Heart left ventricle (tissue), 16 donors: ENCODE data around the gene GPRC5D. TPM values are rescaled to one million over a fixed set of nuclear protein-coding genes. Genes with fewer than 3 reads are reported as not detected.
A peak's percentile ranks its signal among the peaks of the same experiment; 100 is the strongest.

Source experiments
- ATAC-seq, 4 donors: fragments of 200-7000 bp; cut with Tn5 transposase; one replicate each; pipeline ENCODE4 v1.9.1; 2020 to 2022; ENCODE audit warnings: moderate library complexity in 4 of 4, mild to moderate bottlenecking in 3 of 4, moderate number of reproducible peaks in 1 of 4
- DNase-seq, 5 donors: peaks; one replicate each; pipeline ENCODE4 v3.0.0-alpha.2; 2020
- H3K27ac ChIP-seq, 12 donors: fragments of 200-600 bp; sonication (generic) in 4 of 12; one replicate each; pipeline versions ENCODE4 v1.5.0 to v1.8.0; 2016 to 2022; ENCODE audit warnings: mild to moderate bottlenecking in 2 of 12
- H3K27me3 ChIP-seq, 9 donors: fragments of 200-600 bp; sonication (generic) in 2 of 9; one replicate each; pipeline versions ENCODE4 v1.5.1 to v1.8.0; 2016 to 2022; ENCODE audit warnings: mild to moderate bottlenecking in 3 of 9
- H3K36me3 ChIP-seq, 9 donors: fragments of 200-600 bp; sonication (generic) in 2 of 9; one replicate each; pipeline versions ENCODE4 v1.5.0 to v1.8.0; 2018 to 2022; ENCODE audit warnings: mild to moderate bottlenecking in 2 of 9
- H3K4me1 ChIP-seq, 12 donors: fragments of 200-600 bp; sonication (generic) in 4 of 12; one replicate each; pipeline versions ENCODE4 v1.5.0 to v1.8.0; 2016 to 2022; ENCODE audit warnings: mild to moderate bottlenecking in 3 of 12
- H3K4me3 ChIP-seq, 12 donors: fragments of 200-600 bp; sonication (generic) in 4 of 12; one replicate each; pipeline versions ENCODE4 v1.5.0 to v1.8.0; 2017 to 2022; ENCODE audit warnings: mild to moderate bottlenecking in 9 of 12, moderate library complexity in 4 of 12
- H3K9me3 ChIP-seq, 12 donors: fragments of 200-600 bp; sonication (generic) in 4 of 12; one replicate each; pipeline versions ENCODE4 v1.5.0 to v1.8.0; 2016 to 2022; ENCODE audit warnings: mild to moderate bottlenecking in 1 of 12
- CTCF ChIP-seq, 12 donors: fragments of 200-600 bp; sonication (generic) in 4 of 12; IDR thresholded peaks; one replicate each; pipeline versions ENCODE4 v1.5.0 to v1.8.0; 2018 to 2022; ENCODE audit warnings: antibody characterized with exemption in 12 of 12, mild to moderate bottlenecking in 5 of 12
- POLR2A ChIP-seq, 2 donors: fragments of 450-650 bp; IDR thresholded peaks; one replicate each; pipeline ENCODE4 v1.6.1; 2017; ENCODE audit warnings: antibody characterized with exemption in 2 of 2, mild to moderate bottlenecking in 2 of 2, moderate library complexity in 2 of 2
- WGBS, 4 donors: extraction: QIAGEN DNeasy Blood & Tissue Kit in 2 of 4; methylation state at CpG; one replicate each; pipeline versions ENCODE4 v1.1.5 to v1.1.7; 2013 to 2018; 5-methylcytosine and 5-hydroxymethylcytosine counted together
- intact Hi-C, 10 donors: fragments of 100-400 bp; cut with DNase I; formaldehyde crosslinking; loops; one replicate each; pipeline versions ENCODE4 v1.11.1 to v1.14.2; 2022
- polyA plus RNA-seq, 2 donors: library from polyadenylated mRNA; stranded (reverse); fragments of 200-250 nt; gene quantifications; one replicate each; pipeline ENCODE4 v1.2.3, GENCODE V29; 2013
- total RNA-seq, 9 donors: library from RNA; depleted of rRNA in 2 of 9; stranded (reverse); fragments of >200 nt in 2 of 9; fragmentation: NEBNext Ultra II Directional in 3 of 9; extraction: Animal tissue kit (Norgen Biotek cat#: 25700) in 3 of 9; gene quantifications; one replicate each; pipeline versions ENCODE4 v1.1.0 to v1.2.4, GENCODE V29; 2016 to 2023
- donor health status: ischemic (EF 13 %, LVEDD 7.1; RV severe dilation, severe dysfunction).
- donor health status: healthy with polysubstance abuse.
- donor health status: DM: no; HTN: yes; CAD: no.
- donor health status: DM: no; HTN: no; CAD: no.
- donor health status: ischemic (EF 25% LVEDD 6.9; RV normal size, moderate dysfunction).
- donor health status: ischemic (EF 25% LVEDD 5.7; RV mildly dilated, moderate dysfunction).
- donor health status: healthy.
- donor health status: DM: yes; HTN: yes; CAD: no.
- donor health status: ischemic (EF 35%, LVEDD 5.7; RV mildly dilated, moderate dysfunction).
- donor health status: nonischemic (EF 11% LVEDD 7.7; RV severe dilation, severe dysfunction).
- donor health status: DM: yes; HTN: yes; CAD: no.
- donor health status: PGD.
- donor health status: ischemic (EF 29% LVEDD 5.4; RV normal size, mild dysfunction).
- donor health status: nonischemic (EF 23%, LVEDD 6.1; RV moderate dilation, normal function).

Gene GPRC5D
- total and polyA plus RNA-seq, 11 donors = 0.11 TPM; not detected in 10

GRCh38 chr12:12997734-12998133 lies 45.8 kb upstream of the GPRC5D start:
- WGBS, 4 donors = 71 to 97% (median 87%) methylated on average over 2 of the region's 2 CpGs
- Histone ChIP-seq H3K27me3 (no peaks in the 10 kb centered on the region), H3K4me1 (peaks cover 0 to 61% (median 19%) of the 10 kb centered on the region in 12 donors)

GRCh38 chr12:12997156-12997555 lies 45.2 kb upstream of the GPRC5D start:
- no peak for TF ChIP-seq CTCF (IDR thresholded peaks at IDR 0.05)
- TF ChIP-seq POLR2A (IDR thresholded peaks at IDR 0.05) = no peak
- intact Hi-C loops = loop anchor here in 2 of 10 donors (5.0 kb wide), 2 partner anchors 45 to 235 kb away; partner anchors contain the start of gene FAM234B (in 1 of the 2)
- no peak for ATAC-seq
- H3K4me3 ChIP-seq = peak overlapping the region in 1 of 12 donors; percentile 14
- no peak for DNase-seq
- no peaks in the 10 kb centered on the region for H3K9me3 ChIP-seq
- H3K27me3 ChIP-seq = no peaks in the 10 kb centered on the region
- H3K36me3 ChIP-seq = peaks cover 0 to 3% (median 0%) of the 10 kb centered on the region in 9 donors
- no peak overlapping the region for H3K27ac ChIP-seq
- WGBS, 4 donors = 40 to 45% (median 43%) methylated on average over 3 of the region's 3 CpGs
- peaks cover 0 to 59% (median 21%) of the 10 kb centered on the region in 12 donors for H3K4me1 ChIP-seq

More at GRCh38 chr12:12997734-12998133, 45.8 kb upstream of the GPRC5D start:
- H3K4me3 ChIP-seq = no peak overlapping the region
- H3K9me3 ChIP-seq = no peaks in the 10 kb centered on the region
- H3K27ac ChIP-seq = no peak overlapping the region
- intact Hi-C loops = loop anchor here in 2 of 10 donors (5.0 kb wide), 2 partner anchors 45 to 235 kb away; partner anchors contain the start of gene FAM234B (in 1 of the 2)
- ATAC-seq (no peak), DNase-seq (no peak)
- H3K36me3 ChIP-seq = peaks cover 0 to 3% (median 0%) of the 10 kb centered on the region in 9 donors
- TF ChIP-seq POLR2A (IDR thresholded peaks at IDR 0.05) (no peak), CTCF (IDR thresholded peaks at IDR 0.05) (no peak)

- no peak for DNase-seq
- H3K4me3 ChIP-seq = no peak overlapping the region
- WGBS, 4 donors = 40 to 64% (median 54%) methylated on average over 3 of the region's 3 CpGs
- no peaks in the 10 kb centered on the region for H3K9me3 ChIP-seq
- intact Hi-C loops = loop anchor here in 2 of 10 donors (5.0 kb wide), 2 partner anchors 46 to 236 kb away; partner anchors contain the start of gene FAM234B (in 1 of the 2)
- H3K27me3 ChIP-seq = no peaks in the 10 kb centered on the region
- peaks cover 0 to 52% (median 20%) of the 10 kb centered on the region in 12 donors for H3K4me1 ChIP-seq
- no peak overlapping the region for H3K27ac ChIP-seq
- ATAC-seq = no peak
- TF ChIP-seq CTCF (IDR thresholded peaks at IDR 0.05) (no peak), POLR2A (IDR thresholded peaks at IDR 0.05) (no peak)
- peaks cover 0 to 3% (median 0%) of the 10 kb centered on the region in 9 donors for H3K36me3 ChIP-seq
Measured at GRCh38 chr12:12996209-12996608, 44.2 kb upstream of the GPRC5D start.

- H3K4me1 ChIP-seq = peaks cover 0 to 47% (median 20%) of the 10 kb centered on the region in 12 donors
- ATAC-seq = no peak
- 93 to 97% (median 95%) methylated on average over 3 of the region's 3 CpGs for WGBS, 4 donors
- intact Hi-C loops = loop anchor here in 2 of 10 donors (5.0 kb wide), 2 partner anchors 47 to 237 kb away; partner anchors contain the start of gene FAM234B (in 1 of the 2)
- DNase-seq = no peak
- TF ChIP-seq POLR2A (IDR thresholded peaks at IDR 0.05) (no peak), CTCF (IDR thresholded peaks at IDR 0.05) (no peak)
- peaks cover 0 to 3% (median 0%) of the 10 kb centered on the region in 9 donors for H3K36me3 ChIP-seq
- no peak overlapping the region for H3K27ac ChIP-seq
- H3K9me3 ChIP-seq = no peaks in the 10 kb centered on the region
- no peaks in the 10 kb centered on the region for H3K27me3 ChIP-seq
- H3K4me3 ChIP-seq = no peak overlapping the region
Measured at GRCh38 chr12:12995088-12995487, 43.1 kb upstream of the GPRC5D start.
